HG03432 (cell line): ENCODE data around the gene HAVCR1.
"Not testable (repeated sequence)": the region's sequence is repeated elsewhere in the genome, so short reads cannot be mapped to it uniquely, and the experiment has no call there.

ENCODE experiments used
- ATAC-seq: cut with Tn5 transposase; IDR thresholded peaks from one replicate; pipeline ENCODE4 v1.9.1; 2021; ENCODE audit warnings: mild to moderate bottlenecking, moderate library complexity; ENCODE audit not compliant: unreplicated experiment

HAVCR1 gene

GRCh38 chr5:157050050-157050449 is 8.9 kb downstream of the HAVCR1 start:
- ATAC-seq, result no peak

GRCh38 chr5:157049605-157050004 is 9.3 kb downstream of the HAVCR1 start:
- ATAC-seq, result no peak

- peak; percentile 56 for ATAC-seq
These were observed 11.0 kb downstream of the HAVCR1 start for GRCh38 chr5:157047898-157048297.

DNA sequence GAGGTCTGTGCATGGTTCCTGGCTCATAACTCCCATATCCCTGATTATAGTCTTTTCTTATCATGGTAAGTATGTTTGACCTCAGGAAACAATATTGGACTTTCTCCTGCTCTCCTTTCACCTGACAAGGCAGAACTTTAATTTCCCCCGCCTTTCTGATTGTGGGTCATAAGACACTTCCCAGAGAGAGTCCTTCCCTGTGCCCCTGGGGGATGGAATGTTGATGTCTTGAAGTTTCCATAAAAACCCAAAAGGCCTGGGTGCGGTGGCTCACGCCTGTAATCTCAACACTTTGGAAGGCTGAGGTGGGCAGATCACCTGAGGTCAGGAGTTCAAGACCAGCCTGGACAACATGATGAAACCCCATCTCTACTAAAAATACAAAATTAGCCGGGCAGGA is 11.9 kb downstream of the HAVCR1 start:
- ATAC-seq, result not testable (repeated sequence)

- ATAC-seq, result no peak
These were observed 12.9 kb downstream of the HAVCR1 start for GRCh38 chr5:157046041-157046440.

- no peak for ATAC-seq
These were observed 13.3 kb downstream of the HAVCR1 start for GRCh38 chr5:157045601-157046000.

DNA sequence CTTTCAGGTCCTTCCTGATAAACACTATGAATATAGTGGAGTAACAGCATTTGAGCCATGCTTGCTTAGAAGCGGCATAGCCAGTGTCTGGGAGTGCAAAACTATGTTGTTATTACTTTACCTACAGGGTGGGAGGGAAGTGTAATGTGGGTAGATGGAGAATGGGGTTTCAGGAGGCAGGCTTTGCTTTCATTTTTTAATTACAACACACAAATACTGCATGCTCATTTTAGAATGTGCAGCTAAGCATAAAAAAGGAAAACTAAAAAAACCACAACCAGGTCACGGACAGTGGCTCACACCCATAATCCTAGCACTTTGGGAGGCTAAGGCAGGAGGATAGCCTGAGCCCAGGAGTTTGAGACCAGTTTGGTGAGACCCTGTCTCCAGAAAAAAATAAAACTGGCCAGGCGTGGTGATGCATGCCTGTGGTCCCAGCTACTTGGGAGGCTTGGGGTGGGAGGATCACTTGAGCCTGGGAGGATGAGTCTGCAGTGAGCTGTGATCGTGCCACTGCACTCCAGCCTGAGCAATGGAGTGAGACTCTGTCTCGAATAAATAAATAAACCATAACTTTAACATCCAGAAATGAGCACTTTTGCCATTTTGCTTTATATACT is 20.2 kb downstream of the HAVCR1 start:
- ATAC-seq, result peak; percentile 86

GRCh38 chr5:157034106-157035072 is 24.5 kb downstream of the HAVCR1 start:
- not testable (repeated sequence) for ATAC-seq

DNA sequence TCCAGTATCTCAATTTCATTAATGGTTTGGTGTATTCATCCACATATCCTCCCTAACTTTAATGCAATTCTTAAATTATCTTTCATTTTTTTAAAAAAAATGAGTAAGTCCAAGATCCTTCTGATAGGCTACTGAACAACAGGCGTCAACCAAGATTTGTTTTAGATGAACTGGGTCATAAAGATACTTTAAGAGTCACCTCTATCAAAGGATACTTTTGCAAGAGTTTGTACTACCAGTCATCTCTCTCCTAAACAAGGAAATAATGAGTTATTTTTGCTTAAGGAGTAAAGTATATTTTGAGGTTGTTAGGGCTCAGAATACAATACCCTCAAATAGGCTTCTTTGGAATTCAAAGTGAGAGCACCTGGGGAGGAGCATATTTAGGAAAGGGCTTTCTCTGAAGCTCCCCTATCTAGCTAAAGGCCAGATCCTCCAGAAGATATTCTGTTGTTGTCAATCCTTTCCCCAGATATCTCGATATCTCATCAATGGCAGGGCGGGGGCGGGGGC is 25.8 kb downstream of the HAVCR1 start:
- ATAC-seq, result no peak

DNA sequence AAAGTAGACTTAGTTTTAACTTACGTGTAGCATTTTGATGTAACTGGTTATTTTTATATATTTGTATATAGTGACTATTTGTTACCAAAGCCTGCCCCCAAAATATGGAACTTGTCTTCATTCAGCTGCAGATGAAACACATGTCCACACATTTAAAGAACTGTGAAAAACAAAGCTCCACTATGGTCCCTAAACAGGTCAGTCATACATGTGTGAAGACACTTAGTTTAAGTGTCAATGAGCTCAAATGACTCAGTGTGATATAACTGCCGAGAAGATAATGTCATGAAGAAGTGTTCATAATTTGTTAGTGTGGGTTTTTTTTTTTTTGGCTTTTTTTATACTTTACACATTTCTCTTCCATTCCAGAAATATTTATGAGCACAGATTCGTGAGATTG is 28.2 kb downstream of the HAVCR1 start:
- ATAC-seq, result no peak

DNA sequence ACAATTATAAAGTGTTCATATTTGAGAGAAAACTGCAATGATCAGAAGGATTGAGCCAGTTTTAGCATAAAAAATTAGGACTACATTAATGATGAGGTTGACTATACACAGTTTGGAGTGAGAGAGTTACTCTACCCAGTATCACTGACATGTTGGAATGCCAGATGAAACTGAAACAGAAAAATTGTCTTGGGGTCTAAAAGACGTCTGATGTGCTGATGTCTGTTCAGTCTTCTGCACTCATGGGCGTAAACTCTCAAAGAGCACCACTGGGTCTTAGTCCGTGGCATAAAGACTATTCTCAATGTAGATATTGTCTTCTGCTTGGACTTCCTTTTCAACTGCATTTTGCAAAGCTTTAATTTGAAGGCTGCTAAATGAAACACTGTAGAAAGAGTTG is 29.5 kb downstream of the HAVCR1 start:
- ATAC-seq, result no peak

- peak; percentile 91 for ATAC-seq
These were observed 31.3 kb downstream of the HAVCR1 start for GRCh38 chr5:157027663-157028062.

DNA sequence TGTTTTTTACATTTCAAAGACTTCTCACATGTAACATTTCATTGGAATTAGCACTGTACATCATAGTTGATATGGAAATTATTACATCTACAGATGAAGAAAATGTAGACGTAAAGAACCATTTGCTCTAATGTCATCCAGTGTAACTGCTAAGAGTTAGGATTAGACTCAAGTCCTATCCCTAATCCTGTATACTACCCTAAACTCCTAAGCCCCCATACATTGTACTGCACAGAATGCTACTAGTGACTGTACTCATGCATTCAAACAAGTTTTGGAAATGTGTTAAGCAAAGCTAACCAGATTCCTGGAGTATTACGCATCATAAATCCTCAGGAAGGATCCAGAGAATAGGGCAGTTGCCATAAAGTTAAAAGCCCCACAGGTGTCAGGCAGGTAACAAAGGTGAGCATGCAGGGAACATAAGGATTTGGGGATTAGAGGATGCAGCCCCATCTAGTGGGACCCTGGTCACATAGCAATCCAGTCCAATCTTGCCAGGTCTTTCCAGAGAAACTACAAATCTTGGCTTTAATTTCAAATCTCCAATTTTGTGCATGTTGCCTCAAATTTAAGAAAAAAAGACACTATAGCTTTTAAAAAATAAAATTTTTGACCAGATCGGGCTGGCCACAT is 32.0 kb downstream of the HAVCR1 start:
- ATAC-seq, result no peak

GRCh38 chr5:157025093-157025698 is 33.7 kb downstream of the HAVCR1 start:
- ATAC-seq, result no peak

DNA sequence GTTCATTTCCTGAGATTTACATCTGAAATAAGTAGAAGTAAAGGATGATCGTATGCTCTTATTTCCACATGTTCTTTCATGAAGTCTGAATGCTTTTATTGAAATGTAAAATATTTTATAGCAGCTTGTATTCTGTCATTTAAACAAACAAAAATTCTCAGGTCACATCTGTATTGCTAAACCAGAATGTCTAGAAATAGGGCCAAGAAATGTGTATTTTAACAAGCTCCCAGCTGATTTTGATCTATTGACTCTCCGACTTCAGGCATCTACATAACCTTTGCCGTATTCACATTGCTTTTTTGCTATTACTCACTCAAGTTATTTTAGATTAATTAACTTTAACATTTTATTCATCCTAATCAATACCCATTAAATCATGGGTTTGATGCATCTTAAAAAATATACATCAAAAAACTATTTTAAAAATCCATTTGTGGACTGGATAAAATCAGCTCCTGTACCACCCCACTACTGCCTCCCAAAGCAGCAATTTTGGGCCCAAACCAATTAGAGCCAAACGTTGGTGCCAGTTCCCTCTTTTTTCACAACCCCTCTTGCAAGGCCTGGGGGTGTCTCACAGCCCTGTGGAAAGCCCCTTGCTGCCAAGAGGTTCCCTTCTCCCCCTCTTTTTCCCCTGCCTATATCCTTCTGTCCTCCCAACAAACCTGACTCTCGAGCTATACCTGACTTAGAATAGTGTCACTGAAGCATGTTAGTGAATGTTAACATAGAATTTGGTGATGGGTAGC is 34.5 kb downstream of the HAVCR1 start:
- no peak for ATAC-seq

DNA sequence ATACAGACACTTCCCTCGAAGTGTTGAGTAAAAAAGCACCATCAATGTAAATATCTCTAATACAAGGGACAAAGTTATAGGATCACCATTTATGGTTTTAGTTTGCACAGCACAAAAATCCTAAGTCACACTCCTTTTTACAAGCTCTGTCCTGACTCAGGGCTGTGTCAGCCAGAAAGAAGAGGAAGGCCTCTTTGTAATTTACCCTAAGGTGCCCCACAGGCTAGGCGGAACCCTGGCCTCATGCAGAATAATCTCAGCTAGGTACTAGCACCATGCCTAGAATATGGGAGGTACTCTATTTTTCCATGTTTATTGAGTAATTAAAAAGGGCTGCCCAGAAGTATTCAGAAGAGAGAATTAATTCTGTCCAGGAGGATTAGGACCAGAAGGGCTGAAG is 36.9 kb downstream of the HAVCR1 start:
- no peak for ATAC-seq

- no peak for ATAC-seq
These were observed 38.2 kb downstream of the HAVCR1 start for GRCh38 chr5:157020511-157021222.

- ATAC-seq, result no peak
These were observed 38.9 kb downstream of the HAVCR1 start for GRCh38 chr5:157020002-157020401.

DNA sequence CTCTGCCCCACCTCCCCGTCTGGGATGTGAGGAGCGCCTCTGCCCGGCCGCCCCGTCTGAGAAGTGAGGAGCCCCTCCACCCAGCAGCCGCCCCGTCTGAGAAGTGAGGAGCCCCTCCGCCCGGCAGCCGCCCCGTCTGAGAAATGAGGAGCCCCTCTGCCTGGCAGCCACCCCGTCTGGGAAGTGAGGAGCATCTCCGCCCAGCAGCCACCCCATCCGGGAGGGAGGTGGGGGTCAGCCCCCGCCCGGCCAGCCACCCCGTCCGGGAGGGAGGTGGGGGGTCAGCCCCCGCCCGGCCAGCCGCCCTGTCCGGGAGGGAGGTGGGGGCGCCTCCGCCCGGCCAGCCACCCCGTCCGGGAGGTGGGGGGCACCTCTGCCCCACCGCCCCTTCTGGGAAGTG is 44.8 kb downstream of the HAVCR1 start:
- not testable (repeated sequence) for ATAC-seq

DNA sequence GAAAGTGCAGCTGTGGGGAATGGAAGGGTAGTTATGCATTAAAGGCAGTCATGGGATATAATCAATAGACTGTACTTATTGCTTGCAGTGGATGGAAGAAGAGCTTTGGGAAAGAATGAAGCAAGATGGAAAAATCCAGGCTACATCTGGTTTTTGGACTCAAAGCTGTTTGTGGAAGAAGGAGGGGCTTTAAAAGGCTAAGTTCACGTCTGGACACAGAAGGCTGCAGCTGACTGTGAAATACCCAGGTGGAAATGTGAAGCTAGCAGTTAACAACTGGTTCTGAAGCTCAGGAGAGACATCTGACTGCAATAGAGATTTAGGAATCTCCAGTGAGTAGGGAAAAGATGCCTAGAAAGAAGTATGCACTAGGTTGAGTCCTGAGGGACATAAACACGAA is 52.7 kb downstream of the HAVCR1 start:
- ATAC-seq, result no peak
